Spleen (tissue), 7 donors: ENCODE measurements around the gene CBS.
"Not testable (repeated sequence)": the region's sequence is repeated elsewhere in the genome, so short reads cannot be mapped to it uniquely, and the experiment has no call there.

Source experiments
- POLR2A ChIP-seq, 3 donors: fragments of 450-650 bp; IDR thresholded peaks; one replicate each; pipeline ENCODE4 v1.5.1; 2017; ENCODE audit warnings: antibody characterized with exemption in 3 of 3, mild to moderate bottlenecking in 1 of 3
- POLR2AphosphoS5 ChIP-seq, 3 donors: sonication (generic); formaldehyde crosslinking; IDR thresholded peaks; one replicate each; pipeline ENCODE4 v1.5.1; 2017; ENCODE audit warnings: antibody characterized with exemption in 3 of 3
- TF ChIP-seq, protein P1 (sequence below), 11 experiments: fragments of 200-600 bp in 7 of 11; fragments of 450-650 bp in 4 of 11; sonication (generic) in 4 of 11; IDR thresholded peaks in 8 of 11; conservative IDR thresholded peaks in 3 of 11; 1 replicate in 7 of 11; 2 replicates in 4 of 11; pipeline versions ENCODE4 v1.4.0 to v1.8.0; 2016 to 2021; ENCODE audit warnings: antibody characterized with exemption in 11 of 11, inconsistent platforms in 4 of 11, mild to moderate bottlenecking in 1 of 11
- donor health status: DM: no; HTN: no; CAD: no; lungs with moderate emphysema.
- donor health status: DM: no; HTN: no; CAD: no.
- donor health status: DM: no; HTN: no; CAD: no.

DNA sequence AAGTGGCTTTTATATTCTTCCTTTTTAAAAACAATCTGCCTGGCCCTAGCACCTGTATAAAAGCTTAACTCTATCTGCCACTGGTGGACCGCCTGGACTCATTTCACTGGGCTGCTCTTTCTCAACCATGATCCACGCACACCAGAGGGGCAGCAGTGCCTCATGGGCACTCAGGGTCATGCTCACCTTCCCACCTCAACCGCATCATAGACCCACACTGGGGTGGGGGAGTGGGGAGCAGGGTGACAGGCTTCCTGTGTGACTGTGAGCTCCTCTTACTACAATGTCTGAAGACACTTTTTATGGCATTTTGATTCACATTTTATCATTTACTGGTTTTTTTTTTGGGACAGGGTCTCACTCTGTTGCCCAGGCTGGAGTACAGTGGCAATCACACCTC, 15.3 kb upstream of the CBS start:
- TF ChIP-seq, protein P1, sequence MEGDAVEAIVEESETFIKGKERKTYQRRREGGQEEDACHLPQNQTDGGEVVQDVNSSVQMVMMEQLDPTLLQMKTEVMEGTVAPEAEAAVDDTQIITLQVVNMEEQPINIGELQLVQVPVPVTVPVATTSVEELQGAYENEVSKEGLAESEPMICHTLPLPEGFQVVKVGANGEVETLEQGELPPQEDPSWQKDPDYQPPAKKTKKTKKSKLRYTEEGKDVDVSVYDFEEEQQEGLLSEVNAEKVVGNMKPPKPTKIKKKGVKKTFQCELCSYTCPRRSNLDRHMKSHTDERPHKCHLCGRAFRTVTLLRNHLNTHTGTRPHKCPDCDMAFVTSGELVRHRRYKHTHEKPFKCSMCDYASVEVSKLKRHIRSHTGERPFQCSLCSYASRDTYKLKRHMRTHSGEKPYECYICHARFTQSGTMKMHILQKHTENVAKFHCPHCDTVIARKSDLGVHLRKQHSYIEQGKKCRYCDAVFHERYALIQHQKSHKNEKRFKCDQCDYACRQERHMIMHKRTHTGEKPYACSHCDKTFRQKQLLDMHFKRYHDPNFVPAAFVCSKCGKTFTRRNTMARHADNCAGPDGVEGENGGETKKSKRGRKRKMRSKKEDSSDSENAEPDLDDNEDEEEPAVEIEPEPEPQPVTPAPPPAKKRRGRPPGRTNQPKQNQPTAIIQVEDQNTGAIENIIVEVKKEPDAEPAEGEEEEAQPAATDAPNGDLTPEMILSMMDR (IDR thresholded peaks at IDR 0.05 in 8 of 11, conservative IDR thresholded peaks at IDR 0.05 in 3 of 11), result not testable (repeated sequence)
- not testable (repeated sequence) for TF ChIP-seq POLR2AphosphoS5, POLR2A (IDR thresholded peaks at IDR 0.05)
